Stimulated activated naive CD4-positive, alpha-beta T cell (primary cell): ENCODE data around the gene MXRA7.
"Not testable (repeated sequence)": the region's sequence is repeated elsewhere in the genome, so short reads cannot be mapped to it uniquely, and the experiment has no call there.

Source experiments
- DNase-seq, 6 experiments: peaks; one replicate each; lab custom pipeline; 2025; lab: John Stamatoyannopoulos, UW

Gene MXRA7

DNA sequence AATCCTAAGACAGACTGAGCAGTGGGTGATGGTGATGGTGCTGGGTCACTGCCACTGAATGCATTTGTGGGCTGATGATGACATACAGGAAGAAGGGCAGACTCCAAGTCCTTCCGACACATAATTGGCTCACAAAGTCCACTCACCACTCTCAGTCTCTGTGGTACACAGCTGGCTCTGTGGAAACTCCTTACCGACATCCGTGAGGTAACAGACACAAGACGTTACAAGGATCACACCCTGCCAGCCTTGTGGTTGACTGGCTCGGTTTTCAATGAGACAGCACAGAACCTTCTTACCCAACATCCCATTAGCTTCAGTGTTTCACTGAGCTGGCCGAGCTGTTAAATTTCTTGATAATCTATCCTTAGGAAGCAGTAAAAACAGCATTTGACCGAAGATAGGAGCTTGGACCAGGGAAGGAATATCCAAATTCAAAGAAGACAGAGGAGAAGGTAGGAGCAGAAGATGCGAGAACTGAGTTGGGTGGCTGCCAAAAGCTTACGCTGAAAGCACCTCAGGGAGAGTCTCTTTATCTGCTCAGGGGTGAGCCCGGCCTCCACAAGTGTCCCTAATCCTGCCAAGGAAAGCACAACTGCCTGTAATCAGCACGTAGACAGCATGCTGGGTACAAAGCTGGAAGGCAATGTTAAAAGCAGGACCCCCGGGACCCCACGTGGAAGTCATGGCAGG, 5.5 kb upstream of the MXRA7 start:
- peak in 2 of 6 experiments; percentile 22 to 32 for DNase-seq

DNA sequence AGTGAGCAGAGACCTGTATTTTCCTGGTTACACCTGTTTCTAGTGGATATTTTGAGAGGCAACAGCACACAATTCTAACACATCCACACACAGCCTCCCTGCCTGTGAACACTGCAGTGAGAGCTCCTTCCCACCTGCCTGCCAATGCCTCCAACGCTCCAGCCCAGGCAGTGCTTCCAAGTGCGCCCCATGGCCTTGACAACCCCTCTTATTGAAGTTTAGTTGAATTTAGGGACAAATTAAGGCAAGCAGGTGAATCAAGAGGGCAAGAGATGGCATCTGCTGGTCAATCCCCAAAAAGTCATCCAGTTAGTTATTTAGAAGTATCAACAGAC, 4.7 kb upstream of the MXRA7 start:
- DNase-seq: no peak

DNA sequence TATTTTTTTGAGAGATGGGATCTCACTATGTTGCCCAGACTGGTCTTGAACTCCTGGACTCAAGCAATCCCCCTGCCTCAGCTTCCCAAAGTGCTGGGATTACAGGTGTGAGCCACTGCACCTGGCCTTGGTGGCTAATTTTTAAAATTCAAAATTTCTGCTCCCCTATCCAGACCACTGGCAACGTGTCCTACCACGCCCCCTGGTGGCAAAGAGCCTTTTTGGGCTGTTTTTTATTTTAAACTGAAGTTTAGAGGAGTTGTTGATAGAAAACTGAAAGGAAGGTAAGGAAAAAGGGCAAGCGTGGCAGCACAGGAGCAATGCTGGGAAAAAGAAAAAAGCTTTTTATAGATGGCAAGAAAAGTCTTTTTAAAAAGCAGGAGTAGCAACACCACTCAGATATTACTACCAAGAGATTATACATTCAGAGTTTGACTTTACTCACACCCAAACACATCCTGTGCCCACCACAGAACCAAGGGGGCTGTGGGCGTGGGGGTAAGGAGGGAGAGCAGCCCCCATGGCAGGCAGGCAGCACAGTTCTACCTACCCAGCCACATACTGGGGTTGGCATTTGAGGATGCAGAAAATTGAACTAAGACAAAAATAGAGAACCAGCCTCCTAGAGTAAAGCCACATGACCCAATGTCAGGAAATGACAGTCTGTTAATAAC, 4.2 kb upstream of the MXRA7 start:
- peak; percentile 29 to 78 (median 66) for DNase-seq

DNA sequence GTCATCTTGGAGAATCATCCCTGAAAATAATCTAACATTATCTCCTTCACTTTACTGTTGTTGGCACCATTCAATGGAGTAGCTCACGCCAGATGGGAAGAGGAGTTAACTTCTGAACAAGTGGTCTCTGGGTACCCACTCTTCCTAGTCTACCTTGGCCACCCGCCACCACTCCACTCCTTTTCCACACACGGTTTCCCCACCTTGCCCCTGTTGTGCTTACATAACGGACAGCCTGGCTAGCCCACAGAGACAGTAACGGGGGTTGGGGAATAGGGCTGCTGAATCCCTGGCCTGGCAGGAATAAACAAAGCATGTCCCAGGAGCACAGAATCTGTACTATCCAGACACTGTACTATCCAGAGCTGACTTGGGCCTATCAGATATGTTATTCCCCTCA, 3.6 kb upstream of the MXRA7 start:
- DNase-seq: no peak

DNA sequence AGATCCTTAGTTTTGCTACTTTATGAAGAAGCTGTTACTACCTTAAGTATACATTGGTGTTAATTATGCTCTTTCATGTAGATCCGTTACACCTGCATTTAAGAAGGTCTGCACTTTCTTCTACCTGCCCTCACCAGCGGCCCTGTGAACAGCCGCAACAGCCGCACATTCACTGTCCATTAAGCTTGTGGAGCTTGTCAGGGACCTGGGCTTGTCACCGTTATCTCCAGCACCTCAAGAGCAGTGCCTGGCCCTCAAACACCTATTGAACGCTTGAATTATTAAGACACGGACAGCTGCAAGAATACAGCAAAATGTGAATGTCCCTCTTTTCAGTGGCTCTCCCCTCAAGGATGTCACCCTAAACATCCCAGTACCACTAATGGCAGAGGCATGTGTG, 3.0 kb upstream of the MXRA7 start:
- no peak for DNase-seq

DNA sequence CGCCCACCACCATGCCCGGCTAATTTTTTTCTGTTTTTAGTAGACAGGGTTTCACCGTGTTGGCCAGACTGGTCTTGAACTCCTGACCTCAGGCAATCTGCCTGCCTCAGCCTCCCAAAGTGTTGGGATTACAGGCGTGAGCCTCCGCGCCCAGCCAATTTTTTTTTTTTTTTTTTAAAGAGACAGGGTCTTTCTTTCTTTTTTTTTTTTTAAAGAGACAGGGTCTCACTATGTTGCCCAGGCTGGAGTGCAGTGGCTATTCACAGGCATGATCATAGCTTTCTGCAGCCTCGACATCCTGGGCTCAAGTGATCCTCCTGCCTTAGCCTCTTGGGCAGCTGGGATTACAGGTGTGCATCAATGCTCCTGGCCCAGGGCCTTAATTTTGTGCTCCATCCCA, 1.6 kb upstream of the MXRA7 start:
- DNase-seq: not testable (repeated sequence)

DNA sequence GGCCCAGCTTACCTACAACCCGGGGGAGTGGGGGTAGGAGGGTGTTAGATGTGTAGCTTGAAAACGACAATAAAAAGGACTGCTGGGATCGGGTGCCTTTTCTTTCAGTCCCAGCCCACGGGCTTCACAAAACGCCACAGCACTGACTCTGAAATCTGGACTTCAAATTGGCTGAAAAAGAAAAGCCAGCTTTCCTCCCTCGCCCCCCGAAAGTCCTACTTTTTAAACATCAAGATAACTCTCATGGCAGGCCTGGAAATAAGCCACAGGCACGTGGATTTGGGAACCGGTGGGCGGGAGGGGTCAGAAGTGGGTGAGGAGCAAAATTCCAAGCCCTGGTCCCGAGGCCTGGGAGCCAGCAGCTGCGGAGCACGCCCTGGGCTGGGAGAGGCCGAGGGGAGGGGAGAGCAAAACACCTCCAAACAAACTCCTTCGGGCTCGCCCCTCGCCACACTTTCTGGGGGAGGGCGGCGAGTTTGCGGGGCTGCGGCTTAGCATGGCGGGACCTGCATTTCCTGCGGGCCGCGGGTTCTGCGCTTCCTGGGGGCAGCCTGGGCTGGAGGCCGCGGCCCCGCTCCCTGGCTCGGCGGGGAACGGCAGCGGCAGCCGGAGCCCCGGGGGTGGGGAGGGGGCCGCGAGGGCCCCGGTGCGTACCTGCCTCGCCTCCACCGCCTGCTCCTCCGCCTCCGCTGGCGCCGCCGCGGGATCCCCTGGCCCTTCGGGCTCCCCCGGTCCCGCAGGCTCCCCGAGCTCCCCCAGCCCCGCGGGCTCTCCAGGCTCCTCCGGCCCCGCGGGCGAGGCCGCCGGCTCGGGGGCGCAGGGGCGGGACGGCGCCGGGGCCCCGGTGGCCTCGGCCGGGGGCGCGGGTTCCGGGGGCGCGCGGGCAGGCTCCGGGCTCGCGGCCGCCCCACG, 558 bp downstream of the MXRA7 start:
- DNase-seq: not testable (repeated sequence)

DNA sequence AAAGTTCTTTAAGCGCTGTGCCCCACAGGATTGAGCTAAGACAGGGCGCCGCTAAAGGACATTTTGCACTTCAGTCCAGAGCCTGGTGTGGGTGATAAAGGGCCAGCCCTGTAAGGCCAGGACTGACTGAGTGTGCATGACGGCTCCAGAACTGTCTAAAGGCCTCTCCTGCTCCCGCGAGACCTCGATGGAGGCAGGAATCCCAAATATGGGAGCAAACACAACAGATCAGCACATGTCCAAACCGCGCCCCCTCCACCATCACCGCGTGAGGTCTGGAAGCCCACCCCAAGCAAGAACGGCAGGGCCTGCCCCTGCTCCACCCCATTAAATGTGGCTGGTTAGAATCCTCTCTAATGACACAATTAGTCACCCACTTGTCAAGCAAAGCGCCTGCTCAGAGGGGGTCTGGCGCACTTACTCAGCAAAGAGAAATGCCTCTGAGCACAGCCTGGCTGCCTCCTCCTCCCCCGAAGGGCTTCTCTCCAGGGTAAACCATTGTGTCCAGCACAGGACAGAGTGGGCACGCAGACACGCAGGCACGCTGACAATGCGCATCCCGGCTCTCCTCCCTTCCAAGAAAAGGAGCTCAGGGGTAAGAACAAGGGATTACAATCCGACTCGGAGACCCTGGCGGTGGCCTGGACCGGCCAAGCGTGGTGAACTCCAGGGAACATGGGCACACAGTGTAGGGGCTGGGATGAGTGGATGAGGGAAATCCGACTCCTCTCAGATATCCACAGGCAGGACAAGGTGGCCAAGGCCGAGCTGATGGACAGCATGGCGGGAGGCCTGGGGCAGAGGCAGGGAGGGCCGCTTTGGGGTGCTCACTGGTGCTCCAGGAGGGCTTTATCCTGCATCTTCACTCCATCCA, 1.5 kb downstream of the MXRA7 start:
- DNase-seq: no peak

DNA sequence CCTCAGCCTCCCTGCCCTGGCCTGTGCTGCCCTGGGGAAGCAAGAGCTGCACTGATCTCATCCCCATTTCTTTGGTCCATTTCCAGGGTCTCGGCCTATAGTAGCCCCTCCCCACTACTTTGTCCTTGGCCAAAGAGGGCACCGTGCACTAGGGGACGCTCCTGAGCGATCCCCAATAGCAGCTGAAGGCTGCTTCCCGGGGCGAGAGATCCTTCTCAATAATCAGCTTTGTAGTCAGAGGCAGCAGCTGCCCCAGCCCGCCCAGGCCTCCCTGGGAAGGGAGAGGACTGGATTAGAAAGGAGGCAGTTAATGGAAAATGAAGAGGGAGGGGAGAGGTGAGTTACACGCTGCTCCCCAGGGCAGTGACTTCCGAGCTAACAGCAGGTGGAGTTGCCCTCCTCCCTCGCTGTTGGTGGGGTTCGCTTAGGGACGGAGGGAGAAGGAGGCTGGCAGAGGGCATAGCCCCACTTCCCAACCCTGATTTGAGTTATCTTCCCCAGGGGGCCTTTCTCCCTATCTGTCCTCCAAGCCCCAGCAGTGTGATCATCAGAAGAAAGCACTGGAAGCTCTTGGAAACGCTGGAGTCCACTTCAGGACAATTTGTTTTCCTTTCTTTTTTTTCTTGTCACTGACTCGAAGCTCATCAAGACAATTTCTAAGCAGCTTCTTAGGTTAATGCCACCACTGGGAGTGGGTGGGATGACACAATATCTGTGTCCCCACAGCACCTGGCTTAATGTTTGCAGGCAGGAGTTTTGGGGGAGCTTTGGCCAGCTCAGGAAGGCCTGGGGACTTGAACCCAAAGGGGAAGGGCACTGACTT, 2.6 kb downstream of the MXRA7 start:
- DNase-seq: no peak

DNA sequence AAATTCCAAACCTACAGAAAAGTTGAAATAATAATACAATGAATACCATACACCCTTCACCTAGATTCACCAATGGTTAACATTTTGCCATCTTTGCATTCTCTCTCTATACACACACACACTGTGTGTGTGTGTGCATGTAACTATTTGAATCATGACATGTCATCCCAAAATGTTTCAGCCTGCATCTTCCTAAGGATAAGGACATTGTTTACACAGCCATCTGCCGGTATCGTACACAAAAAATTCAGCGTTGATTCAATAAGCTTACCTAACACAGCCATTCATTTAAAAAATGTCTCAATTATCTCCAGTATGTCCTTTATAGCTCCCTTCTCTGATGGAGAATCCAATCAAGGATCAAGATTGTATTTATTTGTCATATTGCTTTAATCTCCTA, 3.9 kb downstream of the MXRA7 start:
- no peak for DNase-seq

DNA sequence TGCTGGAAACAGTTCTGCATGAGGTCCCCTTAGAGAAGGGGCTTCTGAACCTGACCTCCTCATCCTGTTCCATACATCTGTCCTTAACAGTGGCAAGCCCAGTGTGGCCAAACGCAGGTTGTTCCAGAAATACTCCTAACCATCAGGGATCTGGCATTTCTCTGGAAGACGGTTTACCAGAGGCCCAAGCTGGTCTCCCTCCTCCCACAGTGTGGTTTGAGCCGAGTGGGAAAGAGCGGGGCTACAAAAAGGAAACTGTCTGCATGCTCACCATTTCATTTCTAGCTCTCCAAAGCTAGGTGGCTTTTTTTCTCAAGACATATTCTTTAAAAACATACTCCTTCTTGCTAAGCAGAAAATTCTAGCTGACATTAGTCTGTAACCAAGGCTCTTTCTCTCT, 6.0 kb downstream of the MXRA7 start:
- DNase-seq: no peak

DNA sequence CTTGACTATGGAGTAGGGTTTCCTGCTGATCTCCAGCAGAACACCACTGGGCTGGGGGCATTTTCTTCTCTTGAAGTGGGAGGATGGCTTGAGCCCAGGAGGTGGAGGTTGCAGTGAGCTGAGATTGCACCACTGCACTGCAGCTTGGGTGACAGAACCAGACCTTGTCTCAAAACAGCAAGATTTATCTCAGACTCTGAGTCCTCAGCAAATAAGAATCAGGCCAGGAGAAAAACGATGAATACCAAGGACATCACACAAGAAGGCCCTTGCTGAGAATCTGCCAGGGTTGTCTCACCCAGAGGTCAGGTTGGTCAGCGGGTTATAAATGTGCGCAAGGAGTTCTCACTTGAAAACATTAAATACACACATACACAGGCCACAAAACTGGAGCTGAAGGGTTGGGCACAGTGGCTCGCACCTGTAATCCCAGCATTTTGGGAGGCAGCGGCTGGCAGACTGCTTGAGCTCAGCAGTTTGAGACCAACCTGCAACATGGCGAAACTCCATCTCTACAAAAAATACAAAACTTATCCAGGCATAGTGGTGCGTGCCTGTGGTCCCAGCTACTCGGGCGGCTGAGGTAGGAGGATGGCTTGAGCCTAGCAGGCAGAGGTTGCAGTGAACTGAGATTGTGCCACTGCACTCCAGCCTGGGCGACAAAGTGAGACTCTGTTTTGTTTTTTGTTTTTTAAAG, 7.7 kb downstream of the MXRA7 start:
- no peak for DNase-seq

DNA sequence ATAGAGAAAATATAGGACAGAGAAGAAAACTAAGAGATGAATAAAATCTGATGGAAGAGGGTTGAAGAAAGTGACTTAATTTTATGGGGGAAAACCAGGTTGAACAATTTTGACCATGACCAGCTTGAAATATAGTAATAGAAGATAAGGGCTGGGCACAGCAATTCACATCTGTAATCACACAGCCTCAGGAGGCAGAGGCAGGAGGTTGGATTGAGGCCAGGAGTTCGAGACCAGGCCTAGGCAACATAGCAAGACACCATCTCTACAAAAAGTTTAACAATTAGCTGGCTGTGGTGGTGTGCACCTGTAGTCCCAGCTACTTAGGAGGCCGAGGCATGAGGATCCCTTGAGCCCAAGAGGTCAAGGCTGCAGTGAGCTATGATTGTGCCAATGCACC, 8.7 kb downstream of the MXRA7 start:
- DNase-seq: no peak

DNA sequence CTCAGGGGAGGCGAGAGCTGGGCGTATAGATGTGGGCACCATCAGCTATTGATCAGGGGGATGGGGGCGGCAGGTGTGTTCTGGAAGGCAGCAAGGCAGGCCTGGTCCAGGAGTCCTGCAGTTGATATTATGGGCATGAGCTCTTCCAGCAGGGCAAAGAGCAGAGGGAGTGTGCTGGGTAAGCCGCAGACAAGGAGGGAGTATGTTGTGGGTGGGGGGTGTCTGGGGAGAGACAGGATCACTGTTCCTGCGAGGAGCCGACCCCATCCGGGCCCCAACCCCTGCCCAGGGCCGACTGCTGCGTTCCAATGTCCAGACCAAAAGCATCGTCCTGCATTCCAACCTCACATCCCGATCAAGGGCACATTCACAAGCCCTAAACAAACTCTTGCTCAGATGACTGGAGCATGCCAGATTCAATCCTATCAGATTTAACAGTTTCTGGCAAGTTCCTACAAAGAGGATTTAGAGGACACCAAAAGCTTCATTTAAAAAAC, 9.2 kb downstream of the MXRA7 start:
- no peak for DNase-seq

DNA sequence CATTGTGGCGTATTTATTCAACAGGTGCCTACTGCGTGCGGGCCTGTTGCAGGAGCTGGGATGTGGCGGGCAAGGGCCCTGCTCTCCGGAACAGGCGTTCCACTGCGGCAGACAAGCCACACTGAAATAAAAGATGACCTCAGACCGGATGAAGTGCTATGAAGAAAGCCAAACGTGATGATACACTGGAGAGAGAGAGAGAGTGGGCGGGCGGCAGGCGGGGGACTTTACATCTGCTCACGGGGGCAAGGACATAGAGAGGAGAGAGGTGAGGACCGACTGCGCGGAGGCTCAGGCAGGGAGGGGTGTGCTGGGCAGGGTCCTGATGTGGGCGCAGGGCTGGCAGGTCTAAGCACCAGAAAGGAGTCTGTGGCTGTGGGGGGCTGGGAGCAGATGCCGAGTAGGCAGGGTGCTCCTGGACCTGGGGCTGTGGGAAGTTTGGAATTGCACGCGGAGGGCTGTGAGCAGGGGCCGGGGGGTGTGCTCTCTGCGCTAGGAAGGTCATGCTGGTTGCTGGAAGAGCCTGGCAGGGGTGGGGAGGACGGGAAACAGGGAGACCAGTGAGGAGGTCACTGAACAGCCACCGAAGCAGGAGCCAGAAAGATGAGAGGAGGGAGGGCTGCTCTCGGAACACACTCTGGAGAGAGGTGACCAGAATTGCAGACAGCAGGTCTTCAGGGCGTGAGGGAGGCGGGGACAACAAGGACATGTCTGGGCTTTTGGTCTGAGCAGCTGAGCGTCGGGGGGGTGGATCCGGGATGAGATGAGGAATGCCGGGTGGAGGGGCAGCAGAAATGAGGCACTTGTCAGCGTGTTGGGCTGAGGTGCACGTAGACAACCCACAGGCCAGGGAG, 9.9 kb downstream of the MXRA7 start:
- no peak for DNase-seq

DNA sequence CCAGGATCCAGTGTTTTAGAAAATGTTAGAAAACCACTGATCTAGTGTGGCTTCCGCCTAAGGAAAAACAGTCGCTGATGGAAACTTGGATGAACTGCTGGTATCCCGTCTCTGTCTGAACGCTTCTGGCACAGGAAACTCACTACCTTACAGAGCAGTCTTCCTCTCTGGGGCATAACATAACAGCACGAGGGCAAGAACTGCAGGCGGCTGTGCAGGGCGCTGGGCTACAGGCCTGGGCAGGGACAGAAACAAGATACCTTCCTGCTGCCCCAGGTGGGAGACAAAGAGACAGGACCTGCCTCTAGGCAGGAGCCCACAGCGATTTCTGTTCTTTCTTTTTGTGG, 10.5 kb downstream of the MXRA7 start:
- DNase-seq: no peak

DNA sequence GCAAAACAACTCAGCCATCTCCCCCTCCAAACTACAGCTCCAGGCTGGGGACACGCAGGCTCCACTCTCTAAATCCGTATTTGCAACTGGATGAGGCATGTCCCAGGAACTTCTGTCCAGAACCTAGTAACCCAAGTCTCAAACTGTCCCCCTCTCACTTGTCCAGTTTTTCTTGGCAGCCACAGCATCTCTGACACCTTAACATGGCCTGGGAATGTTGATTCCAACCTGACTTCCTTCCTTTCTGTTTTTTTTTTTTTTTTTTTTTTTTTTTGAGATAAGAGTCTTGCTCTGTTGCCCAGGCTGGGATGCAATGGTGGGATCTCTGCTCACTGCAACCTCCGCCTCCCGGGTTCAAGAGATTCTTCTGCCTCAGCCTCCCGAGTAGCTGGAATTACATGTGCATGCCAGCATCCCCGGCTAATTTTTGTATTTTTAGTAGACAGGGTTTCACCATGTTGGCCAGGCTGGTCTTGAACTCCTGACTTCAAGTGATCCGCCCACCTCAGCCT, 12.2 kb downstream of the MXRA7 start:
- not testable (repeated sequence) for DNase-seq

DNA sequence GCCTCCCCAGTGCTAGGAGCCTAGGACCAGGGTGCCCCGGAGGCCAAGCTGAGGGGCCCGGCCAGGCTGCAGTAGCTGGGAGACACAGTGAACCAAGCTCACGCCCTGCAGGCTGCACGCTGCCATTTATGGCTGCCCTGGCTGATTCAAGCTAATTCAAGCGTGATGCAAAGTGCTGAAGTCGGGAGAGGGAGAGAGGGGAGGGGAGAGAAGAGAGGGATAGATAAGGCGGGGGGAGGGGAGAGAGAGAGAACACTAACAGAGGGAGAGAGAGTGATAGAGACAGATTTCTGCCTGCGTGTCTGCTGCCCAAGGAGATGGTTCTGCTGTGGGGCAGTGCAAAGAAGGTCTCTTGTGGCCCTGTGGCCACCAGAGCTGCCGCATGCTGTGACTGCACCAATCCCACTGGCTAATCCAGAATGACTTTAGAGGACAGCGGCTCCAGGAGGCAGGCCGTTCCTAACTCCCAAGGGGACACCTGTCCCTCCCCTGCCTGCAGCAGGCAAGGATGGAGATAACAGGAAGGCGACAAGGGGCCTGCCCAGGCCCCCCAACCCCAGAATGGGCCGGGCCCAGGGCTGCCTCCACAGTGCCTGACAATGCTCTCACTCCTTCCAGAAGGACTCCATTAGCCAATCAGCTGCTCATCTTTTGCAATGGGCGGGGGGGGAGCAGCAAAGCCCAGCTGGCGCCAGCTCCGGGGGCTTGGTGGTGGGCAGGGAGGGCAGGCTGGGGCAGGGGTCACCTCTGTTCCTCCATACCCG, 12.9 kb downstream of the MXRA7 start:
- no peak for DNase-seq
